GM12891 (cell line): ENCODE measurements around the gene SOHLH1.

Experiments used
- POLR2A ChIP-seq: IDR thresholded peaks from 2 replicates; pipeline ENCODE4 v1.6.1; 2011; ENCODE audit warnings: low read depth, low read length, control low read depth
- TAF1 ChIP-seq: IDR thresholded peaks from 2 replicates; pipeline ENCODE4 v1.6.1; 2011; ENCODE audit warnings: low read depth, low read length, control low read depth

DNA sequence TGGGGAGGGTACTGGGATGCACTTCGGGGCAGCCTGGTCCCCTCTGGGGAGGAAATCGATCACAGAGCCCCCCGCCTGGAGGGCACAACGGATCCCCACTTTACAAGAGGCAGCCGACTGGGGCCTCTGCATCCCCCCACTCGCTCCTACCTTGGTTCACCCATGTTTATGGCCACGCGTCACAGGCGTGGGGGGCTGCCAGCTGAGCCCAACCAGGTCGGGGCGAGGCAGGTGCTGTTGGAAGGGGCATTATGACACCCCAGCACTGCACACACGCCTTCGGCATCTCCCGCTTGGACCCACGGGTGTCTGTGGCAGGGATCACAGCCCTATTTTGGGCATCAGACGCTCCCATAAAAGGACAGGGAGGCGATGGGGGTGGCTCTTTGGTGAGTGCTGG is 14.6 kb downstream of the SOHLH1 start:
- TF ChIP-seq POLR2A: no peak
- no peak for TF ChIP-seq TAF1
